Muscle of arm (tissue), 12 donors: ENCODE results near the gene RBM42. TPM values are rescaled to one million over a fixed set of nuclear protein-coding genes. Genes with fewer than 3 reads are reported as not detected.
A peak's percentile ranks its signal among the peaks of the same experiment; 100 is the strongest.
"Not testable (repeated sequence)": the region's sequence is repeated elsewhere in the genome, so short reads cannot be mapped to it uniquely, and the experiment has no call there.

ENCODE experiments used
- DNase-seq: peaks from one replicate; pipeline ENCODE4 v3.0.0-alpha.2; 2013
- polyA plus RNA-seq, 12 donors: library from polyadenylated mRNA; unstranded; fragments of 120-200 nt; gene quantifications; one replicate each; pipeline ENCODE4 v1.2.1, GENCODE V29; 2013; ENCODE audit not compliant: insufficient read length in 12 of 12

Gene RBM42
- polyA plus RNA-seq, 12 donors = 27.0 to 60.1 (median 36.9) TPM; not detected in 1

DNA sequence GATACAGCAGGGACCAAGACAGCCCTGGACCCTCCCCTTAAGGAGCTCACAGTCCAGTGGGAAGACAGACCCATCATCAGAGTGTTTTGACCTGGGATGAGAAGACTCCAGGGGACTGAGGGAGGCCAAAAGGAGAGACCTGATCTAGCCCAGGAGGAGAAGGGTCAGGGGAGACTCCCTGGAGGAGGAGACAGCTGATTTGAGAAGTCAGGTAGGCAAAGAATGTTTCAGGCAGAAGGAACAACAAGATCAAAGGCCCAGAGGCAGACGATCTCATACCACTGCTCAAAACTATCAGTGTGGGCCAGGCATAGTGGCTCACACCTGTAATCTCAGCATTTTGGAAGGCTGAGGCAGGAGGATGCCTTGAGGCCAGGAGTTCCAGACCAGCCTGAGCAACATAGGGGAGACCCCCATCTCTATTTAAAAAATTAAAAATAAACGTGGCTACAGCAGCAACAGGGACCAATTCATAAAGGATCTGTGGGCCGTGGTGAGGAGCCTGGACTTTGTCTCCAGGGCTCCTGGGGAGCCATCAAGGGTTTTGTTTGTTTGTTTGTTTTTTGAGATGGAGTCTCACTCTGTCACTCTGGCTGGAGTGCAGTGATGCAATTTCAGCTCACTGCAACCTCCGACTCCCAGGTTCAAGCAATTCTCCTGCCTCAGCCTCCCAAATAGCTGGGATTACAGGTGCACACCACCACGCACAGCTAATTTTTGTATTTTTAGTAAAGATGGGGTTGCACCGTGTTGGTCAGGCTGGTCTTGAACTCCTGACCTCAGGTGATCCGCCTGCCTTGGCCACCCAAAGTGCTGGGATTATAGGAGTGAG is 17.1 kb downstream of the RBM42 start:
- no peak for DNase-seq

DNA sequence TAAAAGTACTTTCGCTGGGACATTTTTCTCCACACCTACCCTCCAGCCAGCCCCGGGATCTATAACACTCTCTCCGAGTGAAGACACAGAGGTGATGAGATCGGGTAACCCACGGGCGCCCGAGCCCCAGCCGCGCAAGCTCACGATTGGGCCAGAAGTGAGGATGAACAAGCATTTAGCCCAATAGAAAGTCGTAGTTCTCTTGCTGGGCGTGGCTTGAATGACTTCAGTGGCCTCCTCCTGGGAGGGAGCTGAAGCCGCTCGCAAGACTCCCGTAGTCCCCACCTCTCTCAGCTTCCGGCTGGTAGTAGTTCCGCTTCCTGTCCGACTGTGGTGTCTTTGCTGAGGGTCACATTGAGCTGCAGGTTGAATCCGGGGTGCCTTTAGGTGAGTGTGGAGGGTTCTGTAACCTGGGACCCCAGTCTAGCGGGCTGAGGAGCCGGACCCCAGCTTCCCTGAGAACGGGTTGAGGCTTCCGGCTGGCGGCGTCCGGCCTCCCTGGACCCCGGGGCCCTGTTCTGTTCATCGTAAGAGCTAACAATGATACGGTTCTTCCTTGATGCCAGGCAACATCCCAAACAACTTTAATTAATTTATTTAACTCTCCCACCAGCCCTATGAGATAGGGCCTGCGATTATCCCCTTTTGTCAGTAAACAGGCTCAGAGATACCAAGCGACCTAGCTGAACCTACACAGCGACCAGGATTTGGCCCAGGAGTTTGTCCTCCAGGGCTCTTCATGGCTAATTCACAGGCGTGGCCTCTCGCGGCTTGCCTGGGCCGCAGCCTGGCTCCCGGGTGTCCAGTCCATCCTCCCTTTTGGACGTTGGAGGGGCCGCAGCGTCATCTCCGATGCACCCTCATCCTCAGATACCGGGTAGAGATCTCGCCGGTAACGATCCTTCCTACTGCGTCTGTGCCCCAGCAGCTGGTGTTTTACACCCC is 19.5 kb downstream of the RBM42 start, which contains the start of gene COX6B1:
Gene COX6B1, plus strand, starts transcription at position 307 of the 945 bp plus-strand sequence. CDS start 2,921 bp downstream, outside the sequence.
- DNase-seq = peak; percentile 95

DNA sequence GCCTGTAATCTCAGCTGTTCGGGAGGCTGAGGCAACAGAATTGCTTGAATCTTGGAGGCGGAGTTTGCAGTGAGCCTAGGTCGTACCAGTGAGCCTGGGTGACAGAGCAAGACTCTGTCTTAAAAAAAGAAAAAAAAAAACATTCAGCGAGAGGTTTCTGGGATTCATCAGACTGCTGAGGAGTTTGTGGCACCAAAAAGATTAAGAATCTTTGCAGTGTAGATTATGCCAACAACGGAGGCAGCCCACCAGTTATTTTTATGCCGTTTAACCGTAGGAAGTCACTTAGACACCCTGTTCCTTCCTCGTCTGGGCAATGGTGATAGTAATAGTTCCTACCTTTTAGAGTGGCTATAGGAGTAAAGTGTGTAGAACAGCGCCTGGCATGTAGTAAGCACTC is 21.7 kb downstream of the RBM42 start:
- no peak for DNase-seq

DNA sequence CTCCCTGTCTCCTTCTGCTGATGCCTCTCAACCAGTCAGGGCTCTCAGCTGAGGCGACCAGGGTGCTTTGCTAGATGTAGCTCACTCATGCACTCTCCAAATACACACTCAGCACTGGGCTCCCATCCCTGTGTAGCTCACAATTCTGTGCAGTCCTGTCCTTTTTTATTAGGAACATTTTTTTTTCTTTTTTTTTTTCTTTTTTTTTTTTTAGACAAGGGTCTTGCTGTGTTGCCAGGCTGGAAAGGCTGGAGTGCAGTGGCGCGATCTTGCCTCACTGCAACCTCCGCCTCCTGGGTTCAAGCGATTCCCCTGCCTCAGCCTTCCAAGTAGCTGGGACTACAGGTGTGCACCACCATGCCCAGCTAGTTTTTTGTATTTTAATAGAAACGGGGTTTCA is 26.0 kb downstream of the RBM42 start:
- not testable (repeated sequence) for DNase-seq

DNA sequence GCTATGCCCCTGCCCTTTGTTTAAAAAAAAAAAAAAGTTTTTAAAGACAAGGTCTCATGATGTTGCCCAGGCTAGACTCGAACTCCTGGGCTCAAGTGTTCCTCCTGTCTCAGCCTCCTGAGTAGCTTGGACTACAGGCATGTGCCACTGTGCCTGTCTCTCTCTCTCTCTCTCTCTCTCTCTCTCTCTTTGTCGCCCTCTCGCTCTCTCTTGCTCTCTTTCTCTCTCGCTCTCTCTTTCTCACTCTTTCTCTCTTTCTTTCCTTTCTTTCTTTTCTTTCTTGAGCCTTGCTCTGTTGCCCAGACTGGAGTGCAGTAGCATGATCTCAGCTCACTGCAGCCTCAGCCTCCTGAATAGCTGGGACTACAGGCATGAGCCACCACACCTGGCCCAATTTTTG is 26.8 kb downstream of the RBM42 start:
- DNase-seq = no peak

DNA sequence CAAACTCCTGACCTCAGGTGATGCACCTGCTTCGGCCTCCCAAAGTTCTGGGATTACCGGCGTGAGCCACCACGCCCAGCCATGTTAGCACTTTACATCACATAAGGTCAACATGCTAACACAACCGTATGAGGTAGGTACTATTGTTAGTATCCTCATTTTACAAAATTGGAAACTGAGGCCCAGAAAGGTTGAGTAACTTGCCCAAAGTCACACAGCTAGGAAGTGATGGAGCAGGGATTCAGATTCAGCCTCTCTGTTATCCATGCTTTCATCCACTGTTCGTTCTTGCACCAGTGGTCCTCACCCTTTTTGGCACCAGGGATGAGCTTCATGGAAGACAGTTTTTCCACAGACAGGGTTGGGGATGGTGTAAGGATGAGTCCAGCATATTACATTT is 27.9 kb downstream of the RBM42 start:
- no peak for DNase-seq

DNA sequence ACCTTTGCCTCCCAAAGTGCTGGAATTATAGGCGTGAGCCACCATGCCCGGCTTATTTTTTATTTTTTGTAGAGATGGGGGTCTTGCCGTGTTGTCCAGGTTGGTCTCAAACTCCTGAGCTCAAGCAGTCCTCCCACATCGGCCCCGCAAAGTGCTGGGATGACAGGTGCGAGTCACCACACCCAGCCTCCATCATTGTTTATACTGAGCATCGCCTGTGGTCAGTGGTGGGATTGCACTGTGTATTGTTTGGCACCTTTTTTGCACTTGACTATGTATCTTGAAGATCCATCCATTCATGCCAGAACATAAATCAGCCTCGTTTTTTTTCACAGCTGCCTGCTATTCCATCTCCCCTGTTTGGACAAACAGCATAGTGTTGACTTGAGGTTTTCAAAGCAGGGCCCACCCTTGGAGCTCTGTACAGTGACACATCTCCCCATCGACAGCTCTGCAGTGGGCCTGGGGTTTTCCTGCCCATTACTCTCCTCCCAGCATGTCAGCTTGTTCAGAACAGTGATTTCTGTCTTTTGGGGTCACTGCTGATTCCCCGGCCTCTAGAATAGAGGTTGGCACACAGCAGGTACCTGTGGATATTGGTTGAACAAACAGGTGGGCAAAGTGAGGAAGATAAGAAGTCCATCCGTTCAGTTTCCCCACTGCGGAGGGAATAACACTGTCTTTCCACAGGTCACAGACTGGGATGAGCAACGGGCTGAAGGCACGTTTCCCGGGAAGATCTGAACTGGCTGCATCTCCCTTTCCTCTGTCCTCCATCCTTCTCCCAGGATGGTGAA is 29.3 kb downstream of the RBM42 start:
- DNase-seq = no peak

DNA sequence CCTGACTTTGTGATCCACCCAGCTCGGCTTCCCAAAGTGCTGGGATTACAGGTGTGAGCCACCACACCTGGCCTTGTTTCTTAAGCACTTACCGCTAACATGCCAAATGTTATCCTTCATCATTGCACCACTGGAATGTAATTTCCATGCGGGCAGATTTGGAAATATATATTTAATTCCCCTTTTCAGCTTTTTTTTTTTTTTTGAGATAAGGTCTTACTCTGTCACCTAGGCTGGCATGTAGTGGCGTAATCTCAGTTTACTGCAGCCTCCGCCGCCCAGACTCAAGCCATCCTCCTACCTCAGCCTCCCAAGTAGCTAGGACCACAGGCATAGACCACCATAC is 33.1 kb downstream of the RBM42 start:
- DNase-seq = no peak

DNA sequence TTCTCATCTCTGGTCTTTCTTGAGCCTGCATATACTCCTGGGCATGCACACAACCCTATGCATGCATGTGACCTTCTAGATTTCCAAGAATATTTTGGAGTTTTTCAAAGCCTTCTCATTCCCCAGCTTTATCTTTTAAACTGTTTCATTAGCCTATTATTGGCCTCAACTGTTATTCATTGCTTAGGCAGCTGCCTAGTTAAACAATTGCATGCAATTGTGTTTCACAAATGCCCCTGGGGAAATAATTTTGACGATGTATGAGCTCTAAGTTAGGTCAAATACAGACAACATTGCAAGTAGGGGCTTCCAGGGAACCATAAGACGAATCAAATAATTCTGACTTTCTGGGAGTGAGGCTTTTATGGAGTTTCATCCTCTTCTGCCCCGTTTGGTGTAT is 35.1 kb downstream of the RBM42 start:
- no peak for DNase-seq

DNA sequence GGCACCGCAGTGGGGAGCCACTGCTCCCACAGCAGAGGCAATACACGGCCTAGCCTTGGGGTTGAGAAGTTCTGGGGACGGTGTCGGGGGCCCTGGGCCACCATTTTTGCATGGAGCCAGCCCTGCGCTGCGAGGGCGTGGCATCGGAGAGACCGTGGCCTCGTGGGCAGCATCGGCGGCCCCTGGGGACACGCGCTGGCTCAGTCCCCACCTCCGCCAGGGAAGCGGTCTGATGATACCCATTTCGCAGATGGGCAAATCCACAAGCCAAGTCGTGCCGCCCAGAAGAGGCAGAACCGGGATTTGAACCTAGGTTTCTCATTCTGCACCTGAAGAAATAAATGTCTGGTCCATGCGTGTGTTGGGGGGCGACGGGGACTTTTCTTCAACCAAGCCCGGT is 36.3 kb downstream of the RBM42 start:
- no peak for DNase-seq

DNA sequence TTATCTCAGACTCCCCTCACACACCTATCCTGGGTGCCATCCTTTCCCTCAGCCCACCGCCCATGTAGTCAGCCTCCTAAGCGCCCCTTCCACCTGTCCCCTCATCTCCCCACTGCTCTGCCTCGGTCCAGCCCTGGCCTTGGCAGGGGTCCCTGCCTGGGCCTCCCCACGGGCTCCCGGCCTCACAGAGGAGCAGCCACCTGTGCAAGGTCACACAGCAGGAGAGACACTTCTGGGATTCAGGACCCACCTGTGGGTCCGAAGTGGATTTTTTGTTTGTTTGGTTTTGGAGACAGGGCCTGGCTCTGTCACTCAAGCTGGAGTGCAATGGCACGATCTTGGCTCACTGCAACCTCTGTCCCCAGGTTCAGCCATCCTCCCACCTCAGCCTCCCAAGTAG is 36.8 kb downstream of the RBM42 start:
- no peak for DNase-seq

DNA sequence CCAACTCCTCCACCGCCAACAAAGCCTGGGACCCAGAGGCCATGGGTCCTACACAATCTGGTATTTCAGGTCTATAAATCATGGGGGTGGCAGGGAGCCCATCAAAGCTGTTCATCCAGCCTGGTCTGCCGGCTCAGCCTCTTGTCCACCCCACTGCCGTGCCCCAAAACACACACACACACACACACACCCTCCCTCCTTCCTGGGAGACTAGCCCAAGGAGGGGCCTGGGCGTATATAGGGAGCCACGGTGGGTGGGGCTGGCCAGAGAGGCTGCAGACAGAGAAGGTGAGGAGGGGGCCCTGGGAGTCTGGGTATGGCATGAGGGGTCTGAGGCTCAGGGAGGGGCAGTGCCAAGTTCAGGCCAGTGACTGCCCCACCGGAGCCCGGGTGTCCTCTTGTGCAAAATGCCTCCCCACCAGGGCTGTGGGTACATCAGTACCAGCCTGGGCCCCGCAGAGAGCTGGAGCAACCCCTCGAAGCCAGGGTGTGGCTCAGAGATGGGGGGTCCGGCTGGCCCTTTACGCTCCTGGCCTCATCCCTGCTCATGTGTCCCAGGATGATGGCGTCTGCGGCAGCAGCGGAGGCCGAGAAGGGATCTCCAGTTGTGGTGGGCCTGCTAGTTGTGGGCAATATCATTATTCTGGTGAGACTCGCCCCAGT is 37.5 kb downstream of the RBM42 start, which contains the start of gene UPK1A:
Gene UPK1A, plus strand, starts transcription at position 267 of the 663 bp plus-strand sequence. Its CDS starts 296 bp downstream, at position 563.
- DNase-seq = no peak

DNA sequence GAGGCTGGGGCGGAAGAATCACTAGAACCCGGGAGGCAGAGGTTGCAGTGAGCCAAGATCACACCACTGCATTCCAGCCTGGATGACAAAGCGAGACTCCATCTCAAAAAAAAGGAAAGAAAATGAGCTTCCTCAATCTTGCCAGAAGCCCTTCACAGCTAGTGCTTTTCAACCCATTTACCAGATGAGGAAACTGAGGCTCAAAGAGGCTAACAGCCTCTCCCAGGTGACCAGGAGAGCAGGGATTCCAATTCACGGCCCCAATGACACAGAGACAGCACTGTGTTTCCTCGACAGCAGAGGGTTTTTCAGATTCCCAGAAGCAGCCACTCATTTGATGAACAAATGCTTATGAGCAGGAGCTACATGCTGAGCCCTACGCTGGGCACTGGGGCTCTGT is 40.7 kb downstream of the RBM42 start:
- DNase-seq = no peak

DNA sequence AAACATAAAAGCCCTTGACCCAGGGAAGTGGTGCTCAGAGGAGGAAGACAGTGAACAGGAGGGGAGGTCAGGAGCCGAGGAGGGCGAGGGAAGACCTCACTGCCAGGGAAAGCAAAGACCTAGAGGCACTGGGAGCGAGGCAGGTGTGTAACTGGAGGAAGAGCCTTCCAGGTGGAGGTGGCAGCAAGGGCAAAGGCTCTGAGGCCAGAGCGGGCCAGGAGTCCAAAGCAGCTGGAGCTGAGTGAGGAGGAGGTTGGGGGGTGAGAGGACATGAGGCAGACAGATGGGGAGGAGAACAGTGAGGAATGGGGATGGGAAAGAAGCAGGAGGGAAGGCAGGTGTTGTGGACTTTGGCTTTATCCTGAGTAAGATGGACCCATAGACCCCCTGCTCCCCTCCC is 41.1 kb downstream of the RBM42 start:
- no peak for DNase-seq

DNA sequence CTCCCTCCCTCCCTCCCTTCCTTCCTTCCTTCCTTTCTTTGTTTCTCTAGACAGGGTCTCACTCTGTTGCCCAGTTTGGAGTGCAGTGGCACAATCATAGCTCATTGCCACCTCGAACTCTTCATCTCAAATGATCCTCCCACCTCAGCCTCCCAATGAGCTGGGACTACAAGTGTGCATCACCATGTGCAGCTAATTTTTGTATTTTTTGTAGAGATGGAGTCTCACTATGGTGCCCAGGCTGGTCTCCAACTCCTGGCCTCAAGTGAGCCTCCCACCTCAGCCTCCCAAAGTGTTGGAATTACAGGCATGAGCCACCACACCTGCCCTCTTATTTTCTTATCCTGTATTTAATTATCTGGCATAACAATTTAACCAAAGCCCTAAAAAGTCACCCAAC is 41.9 kb downstream of the RBM42 start:
- DNase-seq = no peak

DNA sequence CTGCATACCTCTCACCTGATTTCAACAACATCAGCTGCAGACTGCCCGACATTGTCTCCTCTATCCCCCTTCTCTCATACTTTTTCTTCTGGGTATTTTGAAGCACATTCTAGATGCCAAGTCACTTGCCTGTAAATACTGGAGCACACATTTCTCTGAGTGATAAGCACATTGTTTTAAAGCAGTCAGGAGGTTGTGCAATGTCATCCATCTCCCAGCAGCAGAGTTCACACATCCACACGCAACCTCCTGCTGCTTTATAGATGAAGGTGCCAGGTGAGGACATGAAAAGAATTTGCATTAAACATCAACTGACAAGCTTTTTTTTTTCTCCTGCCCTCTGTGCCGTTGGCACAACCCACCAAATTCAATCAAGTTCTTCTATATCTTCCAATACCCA is 43.0 kb downstream of the RBM42 start:
- no peak for DNase-seq

DNA sequence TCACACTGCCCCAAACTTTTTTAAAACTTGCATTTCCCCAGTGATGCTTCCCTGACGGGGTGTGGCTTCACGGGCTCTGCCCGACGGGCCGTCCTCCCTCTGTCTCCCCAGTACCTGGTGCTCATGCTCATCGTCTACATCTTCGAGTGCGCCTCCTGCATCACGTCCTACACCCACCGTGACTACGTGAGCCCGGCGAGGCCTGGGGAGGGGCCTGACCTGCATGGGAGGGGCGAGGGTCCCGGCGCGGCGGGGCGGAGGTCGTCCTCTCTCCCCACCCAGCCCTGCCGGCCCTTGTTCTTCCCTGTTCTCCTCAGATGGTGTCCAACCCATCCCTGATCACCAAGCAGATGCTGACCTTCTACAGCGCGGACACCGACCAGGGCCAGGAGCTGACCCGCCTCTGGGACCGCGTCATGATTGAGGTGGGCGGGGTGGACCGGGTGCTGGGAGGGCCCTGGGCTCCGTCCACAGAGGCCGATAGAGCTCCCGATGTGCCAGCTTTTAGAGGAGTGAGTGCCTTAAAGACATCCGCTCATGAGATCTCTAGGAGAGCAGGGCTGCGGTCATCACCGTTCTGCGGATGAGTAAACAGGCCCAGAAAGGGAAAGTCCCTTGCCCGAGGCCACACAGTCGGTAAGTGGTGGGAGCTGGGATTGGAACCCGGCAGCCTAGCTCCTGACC is 44.4 kb downstream of the RBM42 start:
- no peak for DNase-seq

DNA sequence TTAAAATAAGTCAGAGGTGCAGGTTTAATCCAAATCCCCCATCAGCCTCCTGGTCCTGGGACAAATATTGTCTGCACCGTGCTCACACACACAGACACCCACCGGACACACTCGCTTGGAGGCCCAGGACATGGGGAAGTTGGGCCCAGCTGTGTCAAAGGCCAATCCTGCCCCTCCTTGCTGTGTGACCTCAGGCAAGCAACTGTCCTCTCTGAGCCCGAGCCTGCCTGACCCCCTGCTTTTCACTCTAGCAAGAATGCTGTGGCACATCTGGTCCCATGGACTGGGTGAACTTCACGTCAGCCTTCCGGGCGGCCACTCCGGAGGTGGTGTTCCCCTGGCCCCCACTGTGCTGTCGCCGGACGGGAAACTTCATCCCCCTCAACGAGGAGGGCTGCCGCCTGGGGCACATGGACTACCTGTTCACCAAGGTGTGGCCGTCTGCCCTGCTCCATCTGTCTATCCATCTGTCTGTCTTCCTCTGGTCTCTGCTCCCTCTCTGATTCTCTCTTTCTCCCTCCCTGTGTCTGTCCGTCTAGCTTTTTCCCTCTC is 46.8 kb downstream of the RBM42 start:
- no peak for DNase-seq
